Measurements from ENCODE around the gene NBAS. TPM values are rescaled to one million over a fixed set of nuclear protein-coding genes. Genes with fewer than 3 reads are reported as not detected.

Gene NBAS
- total and polyA plus RNA-seq, 2 of the 4 experiments (the other 2 are of a cell fraction) = 22.3 to 105 TPM

DNA sequence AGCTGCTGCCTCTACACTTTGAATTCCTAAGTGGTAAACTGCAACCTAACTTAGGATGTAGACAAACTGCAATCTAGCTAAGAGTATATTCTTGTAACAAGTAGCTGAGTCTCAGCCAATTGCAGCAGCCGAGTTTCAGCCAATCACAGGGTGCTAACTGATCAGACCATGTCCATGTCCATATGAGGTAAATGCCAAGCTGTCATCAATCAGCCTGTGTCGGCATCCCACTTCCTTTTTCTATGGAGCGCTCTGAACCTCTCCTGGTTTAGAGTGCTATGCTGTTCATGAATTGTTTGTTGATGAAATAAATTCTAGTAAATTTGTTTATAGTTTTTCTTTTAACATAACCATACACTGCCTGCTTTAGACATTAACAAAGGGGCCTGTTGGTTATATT is 408.8 kb downstream of the NBAS start:
- Histone ChIP-seq H3K23ac (ENCODE audit: low read depth, low read length) (no peak overlapping the region), H4K91ac (ENCODE audit: insufficient read depth, low read depth, low read length) (no peak overlapping the region), H3K4ac (ENCODE audit: low read depth, low read length) (no peak overlapping the region), H2BK5ac (ENCODE audit: low read depth, low read length, poor library complexity, severe bottlenecking) (no peak overlapping the region), H2AFZ (replicated peaks; ENCODE audit: low read length, poor library complexity) (no peak overlapping the region), H2AK9ac (replicated peaks; ENCODE audit: low read depth, low read length, poor library complexity) (no peak overlapping the region), H2BK120ac (ENCODE audit: low read depth, low read length) (no peak overlapping the region), H3K4me3 (ENCODE audit: insufficient read depth, low read depth, low read length) (no peak overlapping the region), H3K4me1 (ENCODE audit: control insufficient read depth, insufficient read depth, low read length) (peaks cover 4% of the 10 kb centered on the region), H3K36me3 (ENCODE audit: control insufficient read depth, insufficient read depth, low read length) (no peaks in the 10 kb centered on the region), H3K56ac (ENCODE audit: extremely low read depth, insufficient read depth, low read length) (no peak overlapping the region), H2AK5ac (ENCODE audit: low read depth, low read length) (no peak overlapping the region), H3K14ac (replicated peaks; ENCODE audit: low read depth, low read length) (no peak overlapping the region), H3K18ac (ENCODE audit: low read depth, low read length) (no peak overlapping the region), H4K5ac (ENCODE audit: low read depth, low read length) (no peak overlapping the region), H3K9me1 (ENCODE audit: insufficient read depth, low read length) (peaks cover 7% of the 10 kb centered on the region), H2BK15ac (ENCODE audit: low read depth, low read length) (no peak overlapping the region), H4K8ac (ENCODE audit: low read depth in 2 of 2, low read length in 2 of 2) (no peak overlapping the region), H3K27ac (ENCODE audit: insufficient read depth, low read length) (no peak overlapping the region), H3K9me3 (ENCODE audit: control insufficient read depth, insufficient read depth, low read length) (no peaks in the 10 kb centered on the region), H3K9ac (ENCODE audit: low read depth, low read length) (no peak overlapping the region), H2BK20ac (ENCODE audit: low read depth, low read length) (no peak overlapping the region), H3K4me2 (ENCODE audit: low read depth, low read length) (no peak overlapping the region), H3K27me3 (ENCODE audit: control insufficient read depth, insufficient read depth, low read length) (no peaks in the 10 kb centered on the region), H4K20me1 (ENCODE audit: insufficient read depth, low read length) (no peaks in the 10 kb centered on the region), H3K79me1 (ENCODE audit: low read depth in 1 of 2, low read length in 2 of 2) (no peaks in the 10 kb centered on the region)
- no TSS peak for BruUV-seq (replicated peaks)
- DNase-seq = no peak
- dilution Hi-C loops (cut with HindIII; ENCODE audit: low sequenced_read_pairs, unreplicated experiment) (no loop called here), intact Hi-C loops (cut with micrococcal nuclease) (no loop called here), in situ Hi-C loops (cut with MboI; ENCODE audit: low sequenced_read_pairs) (no loop called here)
- ATAC-seq (ENCODE audit: low read depth) = no peak
- ChIA-PET POLR2A (ENCODE audit: unreplicated experiment) (no interaction called here), CTCF (no interaction called here)
- no peak for TF ChIP-seq CEBPB (IDR thresholded peaks at IDR 0.05; ENCODE audit: low read depth, low read length)
- TF ChIP-seq MAZ (IDR thresholded peaks at IDR 0.05; ENCODE audit: borderline replicate concordance, low read depth, low read length) = no peak
- TF ChIP-seq NFE2L2 (IDR thresholded peaks at IDR 0.05; ENCODE audit: low read depth, low read length) = no peak
- TF ChIP-seq, protein P1, sequence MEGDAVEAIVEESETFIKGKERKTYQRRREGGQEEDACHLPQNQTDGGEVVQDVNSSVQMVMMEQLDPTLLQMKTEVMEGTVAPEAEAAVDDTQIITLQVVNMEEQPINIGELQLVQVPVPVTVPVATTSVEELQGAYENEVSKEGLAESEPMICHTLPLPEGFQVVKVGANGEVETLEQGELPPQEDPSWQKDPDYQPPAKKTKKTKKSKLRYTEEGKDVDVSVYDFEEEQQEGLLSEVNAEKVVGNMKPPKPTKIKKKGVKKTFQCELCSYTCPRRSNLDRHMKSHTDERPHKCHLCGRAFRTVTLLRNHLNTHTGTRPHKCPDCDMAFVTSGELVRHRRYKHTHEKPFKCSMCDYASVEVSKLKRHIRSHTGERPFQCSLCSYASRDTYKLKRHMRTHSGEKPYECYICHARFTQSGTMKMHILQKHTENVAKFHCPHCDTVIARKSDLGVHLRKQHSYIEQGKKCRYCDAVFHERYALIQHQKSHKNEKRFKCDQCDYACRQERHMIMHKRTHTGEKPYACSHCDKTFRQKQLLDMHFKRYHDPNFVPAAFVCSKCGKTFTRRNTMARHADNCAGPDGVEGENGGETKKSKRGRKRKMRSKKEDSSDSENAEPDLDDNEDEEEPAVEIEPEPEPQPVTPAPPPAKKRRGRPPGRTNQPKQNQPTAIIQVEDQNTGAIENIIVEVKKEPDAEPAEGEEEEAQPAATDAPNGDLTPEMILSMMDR (conservative IDR thresholded peaks at IDR 0.05; ENCODE audit: low read depth, low read length) = no peak
- TF ChIP-seq, protein P2, sequence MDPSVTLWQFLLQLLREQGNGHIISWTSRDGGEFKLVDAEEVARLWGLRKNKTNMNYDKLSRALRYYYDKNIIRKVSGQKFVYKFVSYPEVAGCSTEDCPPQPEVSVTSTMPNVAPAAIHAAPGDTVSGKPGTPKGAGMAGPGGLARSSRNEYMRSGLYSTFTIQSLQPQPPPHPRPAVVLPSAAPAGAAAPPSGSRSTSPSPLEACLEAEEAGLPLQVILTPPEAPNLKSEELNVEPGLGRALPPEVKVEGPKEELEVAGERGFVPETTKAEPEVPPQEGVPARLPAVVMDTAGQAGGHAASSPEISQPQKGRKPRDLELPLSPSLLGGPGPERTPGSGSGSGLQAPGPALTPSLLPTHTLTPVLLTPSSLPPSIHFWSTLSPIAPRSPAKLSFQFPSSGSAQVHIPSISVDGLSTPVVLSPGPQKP (IDR thresholded peaks at IDR 0.05; ENCODE audit: borderline replicate concordance, low read depth, low read length) = no peak
- TF ChIP-seq CHD1 (IDR thresholded peaks at IDR 0.05; ENCODE audit: low read depth, low read length) = no peak
- TF ChIP-seq BHLHE40 (IDR thresholded peaks at IDR 0.05; ENCODE audit: low read depth, low read length) = no peak
- TF ChIP-seq POLR2A (IDR thresholded peaks at IDR 0.05; ENCODE audit: low read depth, low read length) = no peak
- TF ChIP-seq MAFK (IDR thresholded peaks at IDR 0.05; ENCODE audit: low read depth, low read length) = no peak
- TF ChIP-seq RFX5 (IDR thresholded peaks at IDR 0.05; ENCODE audit: low read depth, low read length) = no peak
- no peak for TF ChIP-seq FOS (IDR thresholded peaks at IDR 0.05; ENCODE audit: low read depth, low read length)
- TF ChIP-seq, protein P3, sequence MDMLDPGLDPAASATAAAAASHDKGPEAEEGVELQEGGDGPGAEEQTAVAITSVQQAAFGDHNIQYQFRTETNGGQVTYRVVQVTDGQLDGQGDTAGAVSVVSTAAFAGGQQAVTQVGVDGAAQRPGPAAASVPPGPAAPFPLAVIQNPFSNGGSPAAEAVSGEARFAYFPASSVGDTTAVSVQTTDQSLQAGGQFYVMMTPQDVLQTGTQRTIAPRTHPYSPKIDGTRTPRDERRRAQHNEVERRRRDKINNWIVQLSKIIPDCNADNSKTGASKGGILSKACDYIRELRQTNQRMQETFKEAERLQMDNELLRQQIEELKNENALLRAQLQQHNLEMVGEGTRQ (IDR thresholded peaks at IDR 0.05; ENCODE audit: low read depth, low read length) = no peak
- no CpG with 5 or more reads among the region's 3 CpGs for WGBS, 2 experiments (ENCODE audit: extremely low coverage in 2 of 2, insufficient read length in 1 of 2)

Data from IMR-90 (cell line).